GM18907 (cell line): ENCODE data around the gene DUOX1.

ENCODE experiments used
- ATAC-seq: cut with Tn5 transposase; IDR thresholded peaks from one replicate; pipeline ENCODE4 v1.9.1; 2021; ENCODE audit warnings: mild to moderate bottlenecking, moderate library complexity; ENCODE audit not compliant: unreplicated experiment

DUOX1 gene

GRCh38 chr15:45139770-45140169 lies 10.0 kb downstream of the DUOX1 start:
- ATAC-seq = no peak

- no peak for ATAC-seq
Measured at GRCh38 chr15:45140557-45141250, 10.9 kb downstream of the DUOX1 start.

- no peak for ATAC-seq
Measured at GRCh38 chr15:45141386-45141785, 11.6 kb downstream of the DUOX1 start.

- ATAC-seq = no peak
Measured at GRCh38 chr15:45143056-45143455, 13.3 kb downstream of the DUOX1 start.

- no peak for ATAC-seq
Measured at GRCh38 chr15:45143946-45144345, 14.2 kb downstream of the DUOX1 start.

GRCh38 chr15:45144775-45145174 lies 15.0 kb downstream of the DUOX1 start:
- no peak for ATAC-seq

- no peak for ATAC-seq
Measured at GRCh38 chr15:45146405-45146804, 16.6 kb downstream of the DUOX1 start.

- ATAC-seq = no peak
Measured at GRCh38 chr15:45147606-45148005, 17.8 kb downstream of the DUOX1 start.

GRCh38 chr15:45148076-45149059 lies 18.6 kb downstream of the DUOX1 start:
- ATAC-seq = no peak

GRCh38 chr15:45149060-45149459 lies 19.3 kb downstream of the DUOX1 start:
- no peak for ATAC-seq

GRCh38 chr15:45150481-45150880 lies 20.7 kb downstream of the DUOX1 start:
- no peak for ATAC-seq

- ATAC-seq = no peak
Measured at GRCh38 chr15:45150997-45151396, 21.2 kb downstream of the DUOX1 start.

- ATAC-seq = no peak
Measured at GRCh38 chr15:45151998-45152828, 22.4 kb downstream of the DUOX1 start.

GRCh38 chr15:45155739-45156138 lies 25.9 kb downstream of the DUOX1 start:
- no peak for ATAC-seq

- no peak for ATAC-seq
Measured at GRCh38 chr15:45156744-45157455, 27.1 kb downstream of the DUOX1 start.

GRCh38 chr15:45157974-45158373 lies 28.2 kb downstream of the DUOX1 start:
- no peak for ATAC-seq

GRCh38 chr15:45161666-45162065 lies 31.9 kb downstream of the DUOX1 start:
- ATAC-seq = no peak

- ATAC-seq = peak; percentile 43
Measured at GRCh38 chr15:45162771-45163507, 33.1 kb downstream of the DUOX1 start.

GRCh38 chr15:45163508-45163856 lies 33.7 kb downstream of the DUOX1 start:
- no peak for ATAC-seq

- no peak for ATAC-seq
Measured at GRCh38 chr15:45164914-45165313, 35.1 kb downstream of the DUOX1 start.
